IMR-90 (cell line): ENCODE measurements around the gene ATRAID. TPM values are rescaled to one million over a fixed set of nuclear protein-coding genes. Genes with fewer than 3 reads are reported as not detected.

ENCODE experiments used
- ATAC-seq: fragments of 200-7000 bp; cut with Tn5 transposase; 2 replicates; pipeline ENCODE4 v1.9.1; 2020; ENCODE audit warnings: low read depth, mild to moderate bottlenecking, moderate library complexity
- BruUV-seq: library from RNA; stranded (reverse); fragments of 400-500 nt; replicated peaks from 2 replicates; lab custom pipeline; 2021; lab: Mats Ljungman, UMichigan
- CTCF ChIA-PET: fragments of 300-600 bp; formaldehyde crosslinking; extraction: SDS; loops from one replicate; lab custom pipeline; 2021; ENCODE audit warnings: antibody characterized with exemption; lab: Yijun Ruan, JAX
- POLR2A ChIA-PET: fragments of 300-600 bp; sonication (Branson Sonifier 250); formaldehyde crosslinking; loops from one replicate; lab custom pipeline; 2022; ENCODE audit warnings: antibody characterized with exemption; ENCODE audit not compliant: unreplicated experiment; lab: Charles Lee
- DNase-seq: peaks from one replicate; pipeline ENCODE4 v3.0.0; 2013
- H2AFZ ChIP-seq: replicated peaks from 2 replicates; pipeline ENCODE3; 2013; ENCODE audit warnings: low read length, mild to moderate bottlenecking; ENCODE audit not compliant: poor library complexity
- H2AK5ac ChIP-seq: 2 replicates; pipeline ENCODE4 v1.6.1; 2013; ENCODE audit warnings: low read depth, low read length, inconsistent platforms
- H2AK9ac ChIP-seq: replicated peaks from 2 replicates; pipeline ENCODE3; 2013; ENCODE audit warnings: mild to moderate bottlenecking, low read depth, low read length, moderate library complexity; ENCODE audit not compliant: poor library complexity
- H2BK120ac ChIP-seq: 2 replicates; pipeline ENCODE4 v1.6.1; 2013; ENCODE audit warnings: low read depth, low read length, inconsistent platforms
- H2BK15ac ChIP-seq: 3 replicates; pipeline ENCODE4 v1.6.1; 2013; ENCODE audit warnings: low read depth, low read length, inconsistent platforms
- H2BK20ac ChIP-seq: 2 replicates; pipeline ENCODE4 v1.6.1; 2013; ENCODE audit warnings: low read depth, mild to moderate bottlenecking, inconsistent platforms, low read length, moderate library complexity
- H2BK5ac ChIP-seq: 2 replicates; pipeline ENCODE4 v1.6.1; 2013; ENCODE audit warnings: mild to moderate bottlenecking, low read depth, low read length, inconsistent platforms; ENCODE audit not compliant: poor library complexity, severe bottlenecking
- H3K14ac ChIP-seq: replicated peaks from 2 replicates; pipeline ENCODE4 v1.6.1; 2013; ENCODE audit warnings: low read depth, low read length, inconsistent platforms
- H3K18ac ChIP-seq: 2 replicates; pipeline ENCODE4 v1.6.1; 2013; ENCODE audit warnings: low read depth, low read length, control low read depth
- H3K23ac ChIP-seq: 2 replicates; pipeline ENCODE4 v1.6.1; 2013; ENCODE audit warnings: low read depth, low read length, inconsistent platforms
- H3K27ac ChIP-seq: 2 replicates; pipeline ENCODE4 v1.5.1; 2013; ENCODE audit warnings: mild to moderate bottlenecking, control low read depth, low read length; ENCODE audit not compliant: insufficient read depth
- H3K27me3 ChIP-seq: 2 replicates; pipeline ENCODE4 v1.6.1; 2013; ENCODE audit warnings: low read length; ENCODE audit not compliant: control insufficient read depth, insufficient read depth
- H3K36me3 ChIP-seq: 2 replicates; pipeline ENCODE4 v1.6.1; 2013; ENCODE audit warnings: low read length, mixed read lengths; ENCODE audit not compliant: control insufficient read depth, insufficient read depth
- H3K4ac ChIP-seq: 2 replicates; pipeline ENCODE4 v1.6.1; 2013; ENCODE audit warnings: low read depth, low read length, inconsistent platforms
- H3K4me1 ChIP-seq: 2 replicates; pipeline ENCODE4 v1.6.1; 2013; ENCODE audit warnings: low read length, mixed read lengths; ENCODE audit not compliant: control insufficient read depth, insufficient read depth
- H3K4me2 ChIP-seq: 2 replicates; pipeline ENCODE4 v1.6.1; 2013; ENCODE audit warnings: low read depth, mild to moderate bottlenecking, control low read depth, low read length, moderate library complexity
- H3K4me3 ChIP-seq: 2 replicates; pipeline ENCODE4 v1.5.1; 2013; ENCODE audit warnings: low read depth, mild to moderate bottlenecking, control low read depth, low read length, moderate library complexity; ENCODE audit not compliant: insufficient read depth
- H3K56ac ChIP-seq: 2 replicates; pipeline ENCODE4 v1.6.1; 2013; ENCODE audit warnings: low read length, inconsistent platforms; ENCODE audit not compliant: insufficient read depth; ENCODE audit errors: extremely low read depth
- H3K79me1 ChIP-seq, 2 experiments: 2 replicates each; pipeline ENCODE4 v1.6.1; 2013; ENCODE audit warnings: low read length in 2 of 2, inconsistent platforms in 1 of 2, low read depth in 1 of 2
- H3K9ac ChIP-seq: 2 replicates; pipeline ENCODE4 v1.6.1; 2013; ENCODE audit warnings: low read depth, low read length, control low read depth
- H3K9me1 ChIP-seq: 2 replicates; pipeline ENCODE4 v1.6.1; 2013; ENCODE audit warnings: low read length, inconsistent platforms; ENCODE audit not compliant: insufficient read depth
- H3K9me3 ChIP-seq: 2 replicates; pipeline ENCODE4 v1.6.1; 2013; ENCODE audit warnings: low read length; ENCODE audit not compliant: control insufficient read depth, insufficient read depth
- H4K20me1 ChIP-seq: 2 replicates; pipeline ENCODE4 v1.6.1; 2013; ENCODE audit warnings: low read length, inconsistent platforms; ENCODE audit not compliant: insufficient read depth
- H4K5ac ChIP-seq: 2 replicates; pipeline ENCODE4 v1.6.1; 2013; ENCODE audit warnings: mild to moderate bottlenecking, low read depth, low read length, control low read depth
- H4K8ac ChIP-seq, 2 experiments: 2 replicates each; pipeline ENCODE4 v1.6.1; 2013; ENCODE audit warnings: low read depth in 2 of 2, low read length in 2 of 2, control low read depth in 1 of 2, inconsistent platforms in 1 of 2
- H4K91ac ChIP-seq: 2 replicates; pipeline ENCODE4 v1.6.1; 2013; ENCODE audit warnings: low read depth, low read length, inconsistent platforms; ENCODE audit not compliant: insufficient read depth
- CEBPB ChIP-seq: IDR thresholded peaks from 2 replicates; pipeline ENCODE4 v1.6.1; 2012; ENCODE audit warnings: low read depth, low read length, improper control_type of control experiment
- CTCF ChIP-seq: conservative IDR thresholded peaks from 2 replicates; pipeline ENCODE4 v1.5.1; 2012; ENCODE audit warnings: mild to moderate bottlenecking, low read depth, low read length, improper control_type of control experiment
- FOS ChIP-seq: fragments of 150-350 bp; IDR thresholded peaks from 2 replicates; pipeline ENCODE4 v1.6.1; 2016; ENCODE audit warnings: low read depth, low read length
- MAFK ChIP-seq: IDR thresholded peaks from 2 replicates; pipeline ENCODE4 v1.6.1; 2012; ENCODE audit warnings: low read depth, low read length, improper control_type of control experiment
- MXI1 ChIP-seq: IDR thresholded peaks from 2 replicates; pipeline ENCODE4 v1.6.1; 2012; ENCODE audit warnings: low read depth, mild to moderate bottlenecking, low read length, moderate library complexity, borderline replicate concordance
- NFE2L2 ChIP-seq: fragments of 150-350 bp; IDR thresholded peaks from 2 replicates; pipeline ENCODE4 v1.6.1; 2016; ENCODE audit warnings: low read depth, mild to moderate bottlenecking, low read length
- POLR2A ChIP-seq: IDR thresholded peaks from 2 replicates; pipeline ENCODE4 v1.6.1; 2012; ENCODE audit warnings: mild to moderate bottlenecking, low read depth, low read length
- RAD21 ChIP-seq: IDR thresholded peaks from 2 replicates; pipeline ENCODE4 v1.6.1; 2012; ENCODE audit warnings: low read length, improper control_type of control experiment
- RCOR1 ChIP-seq: IDR thresholded peaks from 2 replicates; pipeline ENCODE4 v1.6.1; 2012; ENCODE audit warnings: mild to moderate bottlenecking, low read length, improper control_type of control experiment; ENCODE audit not compliant: insufficient replicate concordance
- RFX5 ChIP-seq: IDR thresholded peaks from 2 replicates; pipeline ENCODE4 v1.8.0; 2012; ENCODE audit warnings: low read depth, mild to moderate bottlenecking, low read length, moderate library complexity
- SMC3 ChIP-seq: fragments of 150-350 bp; IDR thresholded peaks from 2 replicates; pipeline ENCODE4 v1.6.1; 2016; ENCODE audit warnings: low read depth, mild to moderate bottlenecking, antibody characterized with exemption, low read length, moderate library complexity
- USF2 ChIP-seq: fragments of 150-350 bp; IDR thresholded peaks from 2 replicates; pipeline ENCODE4 v1.6.1; 2017; ENCODE audit warnings: mild to moderate bottlenecking, antibody characterized with exemption, low read length, low read depth
- WGBS, 2 experiments: methylation state at CpG; one replicate each; pipeline versions ENCODE4 v1.1.5 to v1.1.7; 2013; ENCODE audit warnings: missing lambda C conversion rate in 2 of 2; ENCODE audit not compliant: insufficient read length in 1 of 2; ENCODE audit errors: extremely low coverage in 2 of 2; 5-methylcytosine and 5-hydroxymethylcytosine counted together
- dilution Hi-C: fragments of 300-500 bp; cut with HindIII; formaldehyde crosslinking; loops from one replicate; pipeline ENCODE4 v1.14.3; 2018; ENCODE audit warnings: low sequenced_read_pairs; ENCODE audit not compliant: unreplicated experiment
- in situ Hi-C: fragments of 300-500 bp; cut with MboI; formaldehyde crosslinking; loops from 3 replicates; pipeline ENCODE4 v1.14.3; 2019; ENCODE audit warnings: low sequenced_read_pairs, inconsistent platforms, mixed read lengths
- intact Hi-C: fragments of 100-400 bp; cut with micrococcal nuclease; formaldehyde crosslinking; loops from 2 replicates; pipeline ENCODE4 v1.10.0; 2022
- polyA plus RNA-seq, 3 experiments: library from polyadenylated mRNA; depleted of rRNA; stranded (reverse); fragments of >200 nt; gene quantifications; 2 replicates each; pipeline ENCODE4 v1.2.3, GENCODE V29; 2012; ENCODE audit warnings: low replicate concordance in 1 of 3
- total RNA-seq: library from RNA; depleted of rRNA; stranded (reverse); fragments of >200 nt; gene quantifications from 2 replicates; pipeline ENCODE4 v1.2.3, GENCODE V29; 2012

The ATRAID gene
- total and polyA plus RNA-seq, 2 of the 4 experiments (the other 2 are of a cell fraction) = 138 to 173 TPM

GRCh38 chr2:27220091-27220490, 8.2 kb downstream of the ATRAID start:
- TF ChIP-seq NFE2L2 (no peak), MXI1 (no peak), MAFK (no peak), RAD21 (no peak), POLR2A (no peak), RCOR1 (no peak), CTCF (no peak), CEBPB (no peak), USF2 (no peak), RFX5 (no peak), SMC3 (no peak), FOS (no peak)
- Histone ChIP-seq H2BK5ac (no peak overlapping the region), H2AFZ (no peak overlapping the region), H3K9me1 (peaks cover 7% of the 10 kb centered on the region), H3K9ac (no peak overlapping the region), H3K14ac (no peak overlapping the region), H2BK20ac (no peak overlapping the region), H2BK15ac (no peak overlapping the region), H2AK9ac (no peak overlapping the region), H2BK120ac (no peak overlapping the region), H3K36me3 (peaks cover 38% of the 10 kb centered on the region), H3K56ac (no peak overlapping the region), H3K27me3 (no peaks in the 10 kb centered on the region), H3K18ac (no peak overlapping the region), H4K8ac (no peak overlapping the region), H4K20me1 (no peaks in the 10 kb centered on the region), H4K91ac (no peak overlapping the region), H3K4me3 (no peak overlapping the region), H3K4me2 (no peak overlapping the region), H3K79me1 (peaks cover 21 to 42% of the 10 kb centered on the region in 2 experiments), H4K5ac (no peak overlapping the region), H3K4me1 (peaks cover 4% of the 10 kb centered on the region), H2AK5ac (no peak overlapping the region), H3K9me3 (no peaks in the 10 kb centered on the region), H3K4ac (no peak overlapping the region), H3K23ac (no peak overlapping the region), H3K27ac (no peak overlapping the region)
- CTCF ChIA-PET = no interaction called here
- in situ Hi-C loops = no loop called here
- dilution Hi-C loops = no loop called here
- intact Hi-C loops = no loop called here
- ATAC-seq (no peak), DNase-seq (no peak)
- WGBS, 2 experiments = no CpG with 5 or more reads among the region's 7 CpGs
- BruUV-seq = no TSS peak
- POLR2A ChIA-PET = no interaction called here
